Endothelial cell of umbilical vein (primary cell): ENCODE measurements around the gene TM4SF4. TPM values are rescaled to one million over a fixed set of nuclear protein-coding genes. Genes with fewer than 3 reads are reported as not detected.

Source experiments
- BruUV-seq: library from RNA; stranded (reverse); fragments of 400-500 nt; replicated peaks from 2 replicates; lab custom pipeline; 2021; lab: Mats Ljungman, UMichigan
- CTCF ChIA-PET: fragments of 300-600, 350-600 bp; sonication (Branson Sonifier 250); formaldehyde crosslinking; loops from one replicate; lab custom pipeline; 2021; ENCODE audit warnings: antibody characterized with exemption, inconsistent platforms; lab: Charles Lee
- POLR2A ChIA-PET: fragments of 300-600, 350-600 bp; sonication (Branson Sonifier 250); formaldehyde crosslinking; loops from one replicate; lab custom pipeline; 2021; ENCODE audit warnings: antibody characterized with exemption, inconsistent platforms; lab: Charles Lee
- DNase-seq: peaks from one replicate; pipeline ENCODE4 v3.0.0-alpha.2; 2011; ENCODE audit warnings: low read depth, low spot score
- FAIRE-seq: peaks from 2 replicates; lab custom pipeline; 2011; peaks lifted over from hg19 to GRCh38; lab: Jason Lieb, UNC
- H2AFZ ChIP-seq: 2 replicates; pipeline ENCODE4 v1.6.0; 2012; ENCODE audit warnings: low read depth, low read length, control low read depth, inconsistent platforms
- H3K27ac ChIP-seq: 2 replicates; pipeline ENCODE4 v1.5.1; 2011; ENCODE audit warnings: low read depth, mild to moderate bottlenecking, control low read depth, low read length, moderate library complexity; ENCODE audit not compliant: insufficient read depth
- H3K27me3 ChIP-seq, 2 experiments: 2 replicates each; pipeline versions ENCODE4 v1.6.0 to v1.6.1; 2011; ENCODE audit warnings: low read length in 2 of 2, mixed read lengths in 1 of 2; ENCODE audit not compliant: control insufficient read depth in 2 of 2, insufficient read depth in 2 of 2
- H3K36me3 ChIP-seq, 2 experiments: 2 replicates in 1 of 2; 3 replicates in 1 of 2; pipeline ENCODE4 v1.5.1; 2011; ENCODE audit warnings: low read length in 2 of 2, mild to moderate bottlenecking in 1 of 2, moderate library complexity in 1 of 2; ENCODE audit not compliant: control insufficient read depth in 2 of 2, insufficient read depth in 2 of 2; ENCODE audit errors: extremely low read depth in 1 of 2
- H3K4me1 ChIP-seq: 3 replicates; pipeline ENCODE4 v1.5.1; 2011; ENCODE audit warnings: mild to moderate bottlenecking, low read length; ENCODE audit not compliant: control insufficient read depth, insufficient read depth; ENCODE audit errors: extremely low read depth
- H3K4me2 ChIP-seq: 2 replicates; pipeline ENCODE4 v1.6.1; 2011; ENCODE audit warnings: low read length, control low read depth, mixed read lengths; ENCODE audit not compliant: insufficient read depth
- H3K4me3 ChIP-seq, 3 experiments: fragments of 200-600 bp in 1 of 3; sonication (generic), shearing (Covaris generic) in 1 of 3; replicated peaks in 1 of 3; 2 replicates each; pipeline ENCODE4 v1.5.1; 2011 to 2016; ENCODE audit warnings: control low read depth in 3 of 3, low read length in 3 of 3, mild to moderate bottlenecking in 2 of 3, inconsistent platforms in 1 of 3, low read depth in 1 of 3, moderate library complexity in 1 of 3; ENCODE audit not compliant: insufficient read depth in 1 of 3
- H3K79me2 ChIP-seq: 2 replicates; pipeline ENCODE4 v1.6.0; 2012; ENCODE audit warnings: low read length, inconsistent platforms; ENCODE audit not compliant: control insufficient read depth, insufficient read depth
- H3K9ac ChIP-seq: replicated peaks from 2 replicates; pipeline ENCODE3; 2011; ENCODE audit warnings: low read length, control low read depth; ENCODE audit not compliant: insufficient read depth; ENCODE audit errors: extremely low read depth
- H3K9me1 ChIP-seq: replicated peaks from 3 replicates; pipeline ENCODE4 v1.6.0; 2011; ENCODE audit warnings: mild to moderate bottlenecking, low read length; ENCODE audit not compliant: control insufficient read depth, insufficient read depth; ENCODE audit errors: extremely low read depth
- H3K9me3 ChIP-seq: replicated peaks from 2 replicates; pipeline ENCODE4 v1.5.1; 2012; ENCODE audit warnings: low read length, inconsistent platforms; ENCODE audit not compliant: control insufficient read depth, insufficient read depth
- H4K20me1 ChIP-seq: replicated peaks from 2 replicates; pipeline ENCODE3; 2011; ENCODE audit warnings: mild to moderate bottlenecking, low read length; ENCODE audit not compliant: control insufficient read depth, insufficient read depth; ENCODE audit errors: extremely low read depth
- EZH2 ChIP-seq: IDR thresholded peaks from 2 replicates; pipeline ENCODE4 v1.6.1; 2012; ENCODE audit warnings: borderline replicate concordance, low read depth, mild to moderate bottlenecking, moderate library complexity, low read length, inconsistent platforms; ENCODE audit not compliant: severe bottlenecking
- FOS ChIP-seq: IDR thresholded peaks from 2 replicates; pipeline ENCODE4 v1.6.1; 2011; ENCODE audit warnings: mild to moderate bottlenecking, low read length, moderate library complexity, borderline replicate concordance; ENCODE audit not compliant: insufficient read depth
- GATA2 ChIP-seq: IDR thresholded peaks from 2 replicates; pipeline ENCODE4 v1.7.0; 2011; ENCODE audit warnings: low read depth, mild to moderate bottlenecking, moderate library complexity, mixed read lengths, low read length; ENCODE audit not compliant: insufficient read length, insufficient read depth
- JUN ChIP-seq: IDR thresholded peaks from 2 replicates; pipeline ENCODE4 v1.6.1; 2011; ENCODE audit warnings: borderline replicate concordance, low read depth; ENCODE audit not compliant: insufficient read length, insufficient read depth
- MYC ChIP-seq: IDR thresholded peaks from one replicate; pipeline ENCODE4 v1.6.1; 2011; ENCODE audit warnings: mild to moderate bottlenecking, low read depth, low read length
- POLR2A ChIP-seq: IDR thresholded peaks from 2 replicates; pipeline ENCODE4 v1.6.1; 2012; ENCODE audit warnings: low read depth, mild to moderate bottlenecking, control low read depth, low read length
- POLR2AphosphoS5 ChIP-seq: IDR thresholded peaks from 2 replicates; pipeline ENCODE4 v1.6.1; 2012; ENCODE audit warnings: low read depth, mild to moderate bottlenecking, control low read depth, low read length, moderate library complexity; ENCODE audit not compliant: insufficient read depth
- dilution Hi-C: fragments of 300-500 bp; cut with MboI; formaldehyde crosslinking; loops from one replicate; pipeline ENCODE4 v1.15.0; 2019; ENCODE audit warnings: low sequenced_read_pairs; ENCODE audit not compliant: extremely low pct_ligation_motif_present
- intact Hi-C: fragments of 100-400 bp; cut with micrococcal nuclease; formaldehyde crosslinking; loops from one replicate; pipeline ENCODE4 v1.10.0; 2022
- polyA plus RNA-seq, 4 experiments: library from polyadenylated mRNA; depleted of rRNA in 3 of 4; stranded (reverse) in 3 of 4; unstranded in 1 of 4; fragments of >200 nt; gene quantifications; 2 replicates each; pipeline versions ENCODE4 v1.2.1 to v1.2.3, GENCODE V29; 2011 to 2012; ENCODE audit warnings: missing spikeins in 1 of 4
- total RNA-seq: library from RNA; stranded (reverse); gene quantifications from 2 replicates; pipeline ENCODE4 v1.2.3, GENCODE V29; 2021
- TF ChIP-seq, protein P1 (sequence below): IDR thresholded peaks from 2 replicates; pipeline ENCODE4 v1.6.1; 2011; ENCODE audit not compliant: insufficient read depth, insufficient read length
- TF ChIP-seq, protein P2 (sequence below), 2 donors: IDR thresholded peaks; 1 replicate in 1 of 2; 2 replicates in 1 of 2; pipeline ENCODE4 v1.5.1; 2011; ENCODE audit warnings: low read length in 2 of 2, mild to moderate bottlenecking in 2 of 2, moderate library complexity in 2 of 2, control low read depth in 1 of 2, inconsistent platforms in 1 of 2, low read depth in 1 of 2; ENCODE audit not compliant: insufficient read depth in 1 of 2; ENCODE audit errors: extremely low read depth in 1 of 2

Gene TM4SF4
- total and polyA plus RNA-seq, 2 donors (not counting 3 experiments of a cell fraction or from before 2014, with no cell fraction given): not detected

DNA sequence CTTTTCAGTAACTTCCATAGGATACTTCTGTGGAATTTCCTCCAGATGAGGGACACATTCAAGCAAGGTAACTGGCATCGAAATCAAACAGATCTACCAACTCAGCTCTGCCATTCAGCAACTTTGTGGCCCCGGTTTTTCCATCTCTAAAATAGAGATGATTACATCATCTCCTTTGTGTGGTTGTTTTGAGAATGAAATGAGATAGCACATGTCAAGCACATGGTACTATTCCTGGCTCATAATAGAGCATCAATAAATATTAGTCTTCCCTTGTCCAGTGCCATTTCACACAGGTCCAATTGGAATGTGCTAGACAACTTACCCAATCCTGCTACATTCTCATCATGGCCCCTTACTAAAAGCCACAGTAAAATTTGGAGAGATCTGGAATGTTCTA is 24.2 kb upstream of the TM4SF4 start:
- CTCF ChIA-PET: interaction anchor here (1.1 kb wide), 1 partner anchor 18 kb away, joined by 3 read pairs; no protein-coding TSS in a partner anchor
- no peaks in the 10 kb centered on the region for H4K20me1 ChIP-seq
- no peak for DNase-seq
- no TSS peak for BruUV-seq
- peaks cover 2% of the 10 kb centered on the region for H3K9me3 ChIP-seq
- TF ChIP-seq JUN: no peak
- TF ChIP-seq, protein P1, sequence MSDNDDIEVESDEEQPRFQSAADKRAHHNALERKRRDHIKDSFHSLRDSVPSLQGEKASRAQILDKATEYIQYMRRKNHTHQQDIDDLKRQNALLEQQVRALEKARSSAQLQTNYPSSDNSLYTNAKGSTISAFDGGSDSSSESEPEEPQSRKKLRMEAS: no peak
- no peak for TF ChIP-seq POLR2AphosphoS5
- no peak for TF ChIP-seq GATA2
- intact Hi-C loops: no loop called here
- no peak overlapping the region for H3K4me2 ChIP-seq
- H3K27me3 ChIP-seq: no peaks in the 10 kb centered on the region
- dilution Hi-C loops: no loop called here
- POLR2A ChIA-PET: interaction anchor here (1.3 kb wide), 1 partner anchor 73 kb away, joined by 4 read pairs; the partner anchor contains the start of gene TM4SF1
- H3K9me1 ChIP-seq: no peaks in the 10 kb centered on the region
- H3K36me3 ChIP-seq: no peaks in the 10 kb centered on the region
- H3K9ac ChIP-seq: no peak overlapping the region
- peak overlapping the region; percentile 16 for H2AFZ ChIP-seq
- no peak overlapping the region for H3K27ac ChIP-seq
- FAIRE-seq: no peak
- H3K4me3 ChIP-seq: no peak overlapping the region
- peaks cover 15% of the 10 kb centered on the region for H3K4me1 ChIP-seq
- no peaks in the 10 kb centered on the region for H3K79me2 ChIP-seq

DNA sequence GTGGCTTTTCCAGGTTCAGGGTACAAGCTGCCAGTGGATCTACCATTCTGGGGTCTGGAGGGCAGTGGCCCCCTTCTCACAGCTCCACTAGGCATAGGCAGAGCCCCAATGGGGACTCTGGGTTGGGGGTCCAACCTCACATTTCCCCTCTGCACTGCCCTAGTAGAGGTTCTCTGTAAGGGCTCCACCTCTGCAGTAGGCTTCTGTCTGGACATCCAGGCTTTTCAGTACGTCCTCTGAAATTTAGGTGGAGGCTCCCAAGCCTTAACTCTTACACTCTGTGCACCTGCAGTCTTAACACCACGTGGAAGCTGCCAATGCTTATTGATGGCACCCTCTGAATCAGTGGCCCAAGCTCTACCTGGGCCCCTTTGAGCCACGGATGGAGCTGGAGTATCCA is 22.5 kb upstream of the TM4SF4 start:
- H3K4me2 ChIP-seq: no peak overlapping the region
- H3K4me3 ChIP-seq: no peak overlapping the region
- CTCF ChIA-PET: interaction anchor here (0.7 kb wide), 1 partner anchor 253 kb away, joined by 3 read pairs; no protein-coding TSS in a partner anchor
- no peak overlapping the region for H3K9ac ChIP-seq
- peaks cover 15% of the 10 kb centered on the region for H3K4me1 ChIP-seq
- DNase-seq: no peak
- POLR2A ChIA-PET: no interaction called here
- H3K79me2 ChIP-seq: no peaks in the 10 kb centered on the region
- H4K20me1 ChIP-seq: no peaks in the 10 kb centered on the region
- TF ChIP-seq, protein P1: no peak
- TF ChIP-seq, protein P2, sequence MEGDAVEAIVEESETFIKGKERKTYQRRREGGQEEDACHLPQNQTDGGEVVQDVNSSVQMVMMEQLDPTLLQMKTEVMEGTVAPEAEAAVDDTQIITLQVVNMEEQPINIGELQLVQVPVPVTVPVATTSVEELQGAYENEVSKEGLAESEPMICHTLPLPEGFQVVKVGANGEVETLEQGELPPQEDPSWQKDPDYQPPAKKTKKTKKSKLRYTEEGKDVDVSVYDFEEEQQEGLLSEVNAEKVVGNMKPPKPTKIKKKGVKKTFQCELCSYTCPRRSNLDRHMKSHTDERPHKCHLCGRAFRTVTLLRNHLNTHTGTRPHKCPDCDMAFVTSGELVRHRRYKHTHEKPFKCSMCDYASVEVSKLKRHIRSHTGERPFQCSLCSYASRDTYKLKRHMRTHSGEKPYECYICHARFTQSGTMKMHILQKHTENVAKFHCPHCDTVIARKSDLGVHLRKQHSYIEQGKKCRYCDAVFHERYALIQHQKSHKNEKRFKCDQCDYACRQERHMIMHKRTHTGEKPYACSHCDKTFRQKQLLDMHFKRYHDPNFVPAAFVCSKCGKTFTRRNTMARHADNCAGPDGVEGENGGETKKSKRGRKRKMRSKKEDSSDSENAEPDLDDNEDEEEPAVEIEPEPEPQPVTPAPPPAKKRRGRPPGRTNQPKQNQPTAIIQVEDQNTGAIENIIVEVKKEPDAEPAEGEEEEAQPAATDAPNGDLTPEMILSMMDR (IDR thresholded peaks at IDR 0.05; ENCODE audit: extremely low read depth in 1 of 2, insufficient read depth in 1 of 2, low read depth in 1 of 2, low read length in 2 of 2): no peak
- no peak for TF ChIP-seq FOS
- TF ChIP-seq POLR2A: no peak
- TF ChIP-seq POLR2AphosphoS5: no peak
- no peak for TF ChIP-seq GATA2
- TF ChIP-seq JUN: no peak
- no peak for TF ChIP-seq EZH2
- no peak for TF ChIP-seq MYC
- intact Hi-C loops (no loop called here), dilution Hi-C loops (no loop called here)
- FAIRE-seq: no peak
- H3K27ac ChIP-seq: no peak overlapping the region
- peaks cover 2% of the 10 kb centered on the region for H3K9me3 ChIP-seq
- no peaks in the 10 kb centered on the region for H3K9me1 ChIP-seq
- no peaks in the 10 kb centered on the region for H3K27me3 ChIP-seq
- H2AFZ ChIP-seq: no peak overlapping the region
- no TSS peak for BruUV-seq
- H3K36me3 ChIP-seq: no peaks in the 10 kb centered on the region
